HuH-7 (cell line): Measurements from ENCODE around the gene NAP1L4.
"Not testable (repeated sequence)": the region's sequence is repeated elsewhere in the genome, so short reads cannot be mapped to it uniquely, and the experiment has no call there.

Experiments
- DNase-seq: peaks from one replicate; pipeline ENCODE4 v3.0.0; 2011; ENCODE audit warnings: low spot score

Gene NAP1L4

DNA sequence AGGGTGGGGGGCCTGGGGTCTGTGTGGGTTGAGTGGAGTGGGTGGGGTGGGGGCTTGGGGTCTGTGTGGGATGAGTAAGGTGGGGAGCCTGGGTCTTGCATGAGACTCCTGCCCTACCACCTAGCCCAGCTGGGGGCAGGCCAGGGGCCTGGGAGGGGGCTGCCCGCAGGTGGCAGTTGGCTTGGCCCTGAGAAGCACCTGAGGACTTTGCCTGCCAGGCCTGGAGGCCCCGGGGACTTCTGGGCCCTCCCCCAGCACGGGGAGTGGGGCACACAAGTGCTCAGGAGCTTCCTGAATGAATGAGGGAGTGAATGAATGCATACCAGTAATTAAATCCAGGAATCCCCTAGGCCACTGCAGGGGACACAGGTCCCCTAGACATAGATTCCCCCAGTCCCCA lies 69.5 kb downstream of the NAP1L4 start:
- DNase-seq: no peak

DNA sequence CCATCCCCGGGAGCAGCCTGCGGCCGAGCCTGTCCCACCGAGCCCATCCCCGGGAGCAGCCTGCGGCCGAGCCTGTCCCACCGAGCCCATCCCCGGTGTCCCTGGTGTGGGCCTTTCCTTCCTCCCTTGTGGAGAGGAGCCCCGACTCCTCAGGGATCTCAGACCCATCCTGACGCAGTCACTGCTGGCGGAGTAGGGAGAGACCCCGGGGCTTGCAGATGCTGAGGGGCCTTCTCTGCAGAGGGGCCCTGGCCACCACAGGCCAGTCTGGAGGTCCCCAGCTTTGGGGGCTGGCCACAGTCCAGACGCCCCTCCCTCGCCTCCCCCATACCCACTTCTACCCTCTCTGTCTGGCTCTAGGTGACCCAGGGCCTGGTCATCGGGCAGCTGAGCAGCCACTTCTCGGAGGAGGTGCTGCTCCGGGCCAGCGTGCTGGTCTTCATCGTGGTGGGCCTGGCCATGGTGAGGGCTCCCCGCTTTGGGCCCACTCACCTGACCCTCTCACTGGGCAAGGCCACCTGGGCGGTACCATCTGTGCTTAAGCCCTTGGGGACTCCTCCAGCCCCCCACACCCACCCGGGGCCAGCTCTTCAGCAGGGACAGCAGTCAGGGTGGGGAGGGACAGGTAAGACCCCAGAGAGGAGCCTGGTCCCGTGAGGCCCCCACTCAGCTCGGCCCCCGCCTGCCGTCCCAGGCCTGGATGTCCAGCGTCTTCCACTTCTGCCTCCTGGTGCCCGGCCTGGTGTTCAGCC lies 70.2 kb downstream of the NAP1L4 start:
- no peak for DNase-seq

DNA sequence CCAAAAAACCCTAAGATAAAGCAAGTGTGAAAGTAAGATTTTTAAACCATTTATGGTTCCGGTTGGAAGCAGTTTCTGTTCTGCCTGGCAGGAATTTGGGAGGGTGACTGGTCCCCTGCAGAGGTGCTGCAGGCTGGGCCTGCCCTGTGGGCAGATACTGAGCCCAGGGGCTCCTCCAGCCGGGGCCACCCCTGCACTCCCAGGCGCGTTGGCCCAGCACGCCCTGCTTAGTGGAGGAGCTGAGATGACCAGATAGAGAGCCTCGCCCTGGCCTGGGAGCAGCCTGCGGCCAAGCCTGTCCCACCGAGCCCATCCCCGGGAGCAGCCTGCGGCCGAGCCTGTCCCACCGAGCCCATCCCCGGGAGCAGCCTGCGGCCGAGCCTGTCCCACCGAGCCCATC lies 70.9 kb downstream of the NAP1L4 start:
- DNase-seq: no peak

DNA sequence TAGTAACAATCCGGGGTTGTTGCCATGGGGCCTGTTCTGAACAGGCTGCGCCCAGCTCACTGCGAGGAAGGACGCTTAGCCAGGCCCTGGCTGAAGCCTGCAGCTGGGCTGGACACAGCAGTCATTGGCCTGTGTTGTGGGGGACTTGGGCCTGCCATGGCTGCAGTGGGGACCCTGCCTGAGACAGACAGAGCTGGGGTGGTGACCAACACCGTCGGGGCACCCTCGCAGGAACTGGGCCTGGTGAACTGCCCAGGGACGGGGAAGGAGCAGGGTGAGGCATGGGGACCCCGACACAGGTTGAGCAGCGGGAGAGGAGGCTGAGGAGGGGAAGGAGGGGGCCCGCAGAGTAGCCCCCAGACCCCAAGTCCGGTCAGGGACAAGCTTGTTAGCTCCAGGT lies 71.8 kb downstream of the NAP1L4 start:
- no peak for DNase-seq

DNA sequence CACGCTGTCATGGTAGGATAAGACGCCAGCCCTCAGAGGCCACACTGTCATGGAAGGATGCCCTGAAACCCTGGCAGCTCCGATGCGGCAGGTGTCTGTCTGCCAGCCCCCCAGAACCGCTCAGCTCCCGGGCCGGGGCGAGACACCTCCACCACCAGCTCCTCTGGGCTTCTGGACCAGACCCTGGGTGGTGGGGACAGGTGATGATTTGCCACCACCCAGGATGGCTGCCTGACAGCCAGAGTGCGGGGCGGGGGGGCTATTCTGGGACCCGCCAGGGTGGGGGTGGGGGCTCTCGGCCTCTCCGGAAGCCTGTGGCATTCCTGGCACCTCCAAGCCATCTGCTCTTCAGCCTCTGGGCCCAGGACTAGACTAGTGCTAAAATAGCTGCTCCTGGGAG lies 72.3 kb downstream of the NAP1L4 start:
- no peak for DNase-seq

DNA sequence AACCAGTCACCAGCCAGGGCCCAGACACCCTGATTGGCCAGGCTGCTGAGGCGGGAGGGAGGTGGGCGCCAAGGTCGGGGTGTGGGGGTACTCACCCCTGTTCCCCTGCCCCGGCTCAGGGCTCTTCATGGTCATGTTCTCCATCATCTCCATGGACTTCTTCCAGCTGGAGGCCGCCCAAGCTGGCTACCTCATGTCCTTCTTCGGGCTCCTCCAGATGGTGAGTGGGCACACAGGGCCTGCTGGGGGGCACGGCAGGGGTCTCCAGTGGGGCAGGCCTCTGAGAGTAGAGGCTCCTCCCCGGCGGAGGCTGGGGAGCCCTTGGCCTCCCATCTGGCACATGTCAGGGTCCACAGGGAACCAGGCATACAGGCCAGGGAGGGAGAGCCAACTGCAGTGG lies 72.9 kb downstream of the NAP1L4 start:
- no peak for DNase-seq

DNA sequence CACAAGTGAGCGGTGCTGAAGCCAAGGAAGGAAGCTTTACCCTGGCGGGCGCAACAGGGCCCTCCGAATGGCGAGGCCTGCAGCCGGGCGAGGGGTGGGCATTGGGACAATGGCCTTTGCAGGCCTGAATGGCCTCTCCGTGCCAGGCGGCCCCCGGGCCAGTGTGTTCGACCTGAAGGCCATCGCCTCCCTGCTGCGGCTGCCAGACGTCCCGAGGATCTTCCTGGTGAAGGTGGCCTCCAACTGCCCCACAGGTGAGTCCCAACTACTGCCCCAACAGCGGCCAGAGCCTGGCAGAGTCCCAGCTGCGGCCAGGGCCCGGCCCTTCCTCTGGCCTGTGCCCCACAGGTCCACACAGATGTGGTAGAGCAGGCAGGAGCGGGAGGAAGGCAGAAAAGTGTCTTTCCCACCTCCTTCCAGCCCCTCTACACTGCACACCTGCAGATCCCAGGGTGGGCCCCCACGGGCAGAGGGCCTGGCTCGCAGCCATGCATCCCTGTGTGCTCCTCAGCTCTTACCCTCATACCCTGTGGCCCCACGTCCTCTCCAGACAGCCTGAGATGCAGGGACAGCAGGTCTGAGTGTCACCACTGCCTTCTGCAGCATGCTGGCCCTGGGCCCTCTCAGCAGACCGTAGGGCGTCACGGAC lies 74.2 kb downstream of the NAP1L4 start:
- DNase-seq: no peak

DNA sequence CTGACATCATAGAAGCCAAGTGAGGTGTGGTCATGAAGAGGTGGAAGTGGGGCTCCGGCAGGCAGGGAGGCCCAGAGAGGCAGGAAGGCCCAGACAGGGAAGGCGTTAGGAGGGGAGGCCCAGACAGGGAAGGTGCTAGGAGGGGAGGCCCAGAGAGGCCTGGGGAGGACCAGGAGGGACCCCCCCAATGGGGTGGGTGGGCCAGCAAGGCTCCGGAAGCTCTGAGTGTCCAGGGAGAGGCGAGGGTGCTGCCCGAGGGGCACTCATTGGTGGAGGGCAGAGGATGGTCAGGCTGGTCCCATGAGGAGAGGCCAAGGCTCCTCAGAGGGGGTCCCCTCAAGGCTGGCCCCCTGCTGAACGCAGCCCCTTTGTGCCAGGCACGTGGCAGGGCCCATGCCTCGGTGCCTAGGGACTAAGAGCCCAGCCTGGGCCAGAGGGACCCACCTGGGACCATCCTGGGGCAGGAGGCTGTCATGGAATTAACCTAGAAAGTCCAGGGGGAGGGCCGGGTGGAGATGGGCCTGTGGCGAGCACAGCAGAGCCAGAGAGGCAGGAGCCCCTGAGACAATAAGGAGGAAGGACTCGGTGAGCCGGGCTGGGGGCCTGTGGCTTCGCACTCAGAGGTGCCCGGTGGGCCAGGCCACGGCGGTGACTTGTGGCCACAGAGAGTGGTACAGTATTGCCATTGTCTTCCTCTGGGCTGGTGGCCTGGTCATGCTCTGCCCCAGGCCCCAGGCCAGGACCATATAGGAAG lies 75.1 kb downstream of the NAP1L4 start:
- DNase-seq: no peak

DNA sequence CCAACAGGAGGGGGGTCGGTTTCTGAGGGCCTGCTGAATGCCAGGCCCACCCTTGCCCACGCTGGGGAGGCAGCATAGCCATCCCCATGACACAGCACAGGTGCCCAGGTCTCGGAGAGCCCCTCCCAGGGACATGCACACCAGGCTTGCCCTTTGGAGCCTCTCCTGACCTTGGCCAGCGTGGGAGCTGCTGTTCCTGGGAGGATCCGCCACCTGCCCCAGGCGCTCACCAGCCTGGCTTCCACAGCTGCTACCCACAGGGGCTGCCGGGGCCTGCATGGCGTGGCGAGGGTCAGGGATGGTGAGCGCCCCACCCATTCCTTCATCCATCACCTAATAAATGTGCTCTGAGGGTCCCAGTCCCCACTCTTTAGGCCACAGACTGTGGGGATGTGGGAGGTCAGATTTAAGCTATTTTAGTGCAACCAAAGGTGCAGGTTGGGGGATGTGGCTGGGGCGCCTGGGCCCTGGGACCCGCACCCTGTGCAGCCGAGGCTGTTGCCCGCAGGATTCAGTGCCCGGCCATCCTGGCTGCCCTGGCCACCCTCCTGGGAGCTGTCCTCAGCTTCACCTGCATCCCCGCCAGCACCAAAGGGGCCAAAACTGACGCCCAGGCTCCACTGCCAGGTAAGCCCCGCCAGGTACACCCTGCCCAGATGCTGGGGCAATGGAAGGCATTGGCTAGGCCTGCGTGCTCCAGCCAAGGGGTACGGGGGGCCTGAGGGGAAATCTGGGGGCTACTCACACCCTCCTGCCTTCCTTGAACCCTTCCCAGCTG lies 75.8 kb downstream of the NAP1L4 start:
- DNase-seq: no peak

DNA sequence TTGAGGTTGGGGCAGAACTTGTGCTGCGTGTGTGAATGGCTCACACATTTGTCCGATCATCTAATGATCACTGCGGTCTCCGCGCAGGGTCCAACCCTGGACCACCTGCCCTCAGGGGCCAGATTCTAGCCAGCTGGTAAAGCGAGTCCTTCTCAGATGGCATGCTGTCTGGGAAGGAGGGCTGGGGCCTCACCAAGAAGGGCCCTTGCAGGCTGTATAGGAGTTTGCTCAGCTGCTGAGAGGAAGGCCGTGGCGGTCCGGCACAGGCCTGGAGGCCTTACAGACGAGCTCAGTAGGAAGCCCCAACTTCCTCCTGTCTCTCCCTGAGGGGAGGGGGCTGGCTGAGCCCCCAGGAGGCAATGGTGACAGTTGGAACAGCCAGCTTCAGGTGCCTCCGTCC lies 76.7 kb downstream of the NAP1L4 start:
- DNase-seq: no peak

DNA sequence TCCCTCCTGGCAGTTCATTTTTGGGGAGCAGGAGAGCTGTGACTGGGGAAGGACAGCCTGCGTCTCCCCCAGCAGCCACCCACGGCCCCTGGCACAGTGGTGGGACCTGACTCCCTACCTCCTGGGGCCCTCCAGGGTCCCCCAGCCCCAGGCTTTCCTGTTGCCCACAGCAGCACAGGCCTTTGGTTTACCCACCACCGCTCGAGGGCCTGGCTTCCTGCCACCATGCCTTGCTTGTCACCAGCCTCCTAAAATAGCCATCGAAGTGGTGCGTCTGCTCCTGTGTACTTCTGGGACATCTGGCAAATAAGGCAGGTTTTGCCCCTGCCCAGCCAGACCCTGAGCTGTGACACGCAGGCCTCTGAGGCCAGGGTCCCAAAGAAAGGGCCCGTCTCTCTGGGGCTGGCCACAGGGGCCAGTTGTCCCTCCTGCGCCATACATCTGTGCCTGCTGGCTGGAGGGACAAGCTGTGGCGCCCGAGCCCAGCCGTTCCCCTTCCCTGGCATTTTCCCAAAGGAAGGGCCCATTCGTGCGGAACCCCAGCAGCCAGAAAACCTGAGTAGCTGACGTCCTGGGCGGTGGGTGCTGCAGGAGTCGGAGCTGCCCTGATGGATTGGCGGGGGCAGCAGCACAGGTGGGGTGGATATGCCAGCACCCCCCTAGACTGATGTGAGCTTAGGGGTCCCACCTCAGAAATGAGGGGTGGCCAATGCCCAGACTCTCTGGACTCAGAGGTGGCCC lies 77.5 kb downstream of the NAP1L4 start:
- DNase-seq: no peak

DNA sequence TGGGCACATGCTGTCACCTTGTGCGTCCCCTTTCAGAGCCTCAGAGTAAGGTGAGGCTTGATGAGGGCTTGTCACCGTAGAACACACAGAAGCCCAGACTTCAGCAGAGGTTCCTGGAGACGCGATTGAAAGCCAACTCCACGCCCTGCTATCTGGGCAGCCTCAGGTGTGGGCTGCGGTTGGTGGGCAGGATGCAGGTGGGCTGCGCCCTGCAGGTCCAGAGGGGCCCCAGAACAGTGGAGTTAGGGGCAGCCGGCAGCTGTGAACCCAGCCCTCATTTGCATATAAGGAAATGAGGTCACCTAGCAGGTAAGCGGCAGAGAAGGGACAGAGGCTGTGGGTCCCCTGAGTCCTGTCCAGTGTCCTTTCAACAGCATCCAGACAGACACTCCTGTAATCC lies 78.4 kb downstream of the NAP1L4 start:
- DNase-seq: no peak

DNA sequence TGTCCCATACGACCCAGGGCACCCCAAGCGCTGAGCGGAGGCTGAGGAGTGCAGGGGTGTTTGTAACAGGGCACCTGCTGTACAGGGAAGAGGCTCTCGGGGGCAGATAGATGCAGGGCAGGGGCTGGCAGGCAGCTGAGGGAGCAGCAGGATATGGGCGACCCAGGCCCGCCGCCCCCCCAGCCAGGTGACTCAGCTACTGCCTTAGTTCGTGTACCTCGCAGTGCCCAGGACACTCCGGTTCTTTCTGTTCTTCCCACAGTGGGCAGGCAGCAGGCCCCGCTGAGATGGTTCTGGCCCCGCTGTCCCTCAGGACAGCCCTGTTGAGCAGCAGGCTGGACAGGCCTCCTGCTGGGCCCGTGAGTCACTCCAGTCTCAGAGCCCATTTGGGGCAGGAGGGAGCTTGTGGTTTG lies 79.1 kb downstream of the NAP1L4 start:
- DNase-seq: no peak

DNA sequence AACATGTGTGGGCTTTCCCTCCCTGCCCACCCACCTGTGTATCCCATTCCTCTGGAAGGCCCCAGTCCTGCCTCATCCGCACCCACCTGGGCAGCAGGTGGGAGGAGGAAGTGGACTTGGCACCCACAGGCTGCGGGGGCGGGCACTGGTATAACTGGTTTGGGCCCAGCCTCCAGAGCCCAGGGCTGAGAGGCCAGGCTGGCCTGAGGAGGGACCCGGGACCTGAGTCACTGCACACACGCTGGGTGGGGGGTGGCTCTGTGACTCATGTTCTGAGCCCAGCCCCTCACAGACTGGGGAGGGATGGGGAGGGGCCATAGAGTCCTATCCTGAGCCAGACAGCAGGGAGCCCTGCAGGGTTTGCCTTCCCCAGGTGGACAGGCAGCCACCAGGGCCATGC lies 79.6 kb downstream of the NAP1L4 start:
- DNase-seq: no peak

DNA sequence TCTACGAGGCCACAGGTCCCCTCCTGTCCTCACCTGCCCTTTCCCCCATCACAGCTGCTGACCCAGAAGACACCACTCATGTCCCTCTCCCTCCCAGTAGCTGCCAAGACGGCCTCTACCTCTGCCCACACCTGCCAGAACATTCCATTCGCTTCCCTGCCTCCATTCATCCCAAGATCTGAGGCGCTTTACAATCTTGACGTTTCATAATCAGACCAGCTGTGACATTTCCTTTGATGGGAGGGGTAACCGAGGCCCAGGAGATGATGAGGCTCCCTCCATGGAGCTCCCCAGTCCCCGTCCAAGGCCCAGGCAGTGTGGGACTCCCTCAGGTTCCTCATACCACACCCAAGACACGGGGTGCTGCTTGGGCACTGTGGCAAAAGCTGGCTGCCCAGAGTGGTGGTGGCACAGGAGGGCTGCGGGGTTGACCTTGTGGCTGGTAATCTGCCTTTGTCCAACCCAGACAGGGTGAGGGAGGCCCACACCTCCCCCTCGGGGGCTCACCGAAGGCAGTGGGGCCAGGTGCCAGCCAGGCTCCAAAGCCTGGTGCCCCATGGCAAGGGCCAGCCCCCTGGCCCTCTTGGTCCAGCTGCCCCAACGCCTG lies 80.2 kb downstream of the NAP1L4 start:
- DNase-seq: no peak

DNA sequence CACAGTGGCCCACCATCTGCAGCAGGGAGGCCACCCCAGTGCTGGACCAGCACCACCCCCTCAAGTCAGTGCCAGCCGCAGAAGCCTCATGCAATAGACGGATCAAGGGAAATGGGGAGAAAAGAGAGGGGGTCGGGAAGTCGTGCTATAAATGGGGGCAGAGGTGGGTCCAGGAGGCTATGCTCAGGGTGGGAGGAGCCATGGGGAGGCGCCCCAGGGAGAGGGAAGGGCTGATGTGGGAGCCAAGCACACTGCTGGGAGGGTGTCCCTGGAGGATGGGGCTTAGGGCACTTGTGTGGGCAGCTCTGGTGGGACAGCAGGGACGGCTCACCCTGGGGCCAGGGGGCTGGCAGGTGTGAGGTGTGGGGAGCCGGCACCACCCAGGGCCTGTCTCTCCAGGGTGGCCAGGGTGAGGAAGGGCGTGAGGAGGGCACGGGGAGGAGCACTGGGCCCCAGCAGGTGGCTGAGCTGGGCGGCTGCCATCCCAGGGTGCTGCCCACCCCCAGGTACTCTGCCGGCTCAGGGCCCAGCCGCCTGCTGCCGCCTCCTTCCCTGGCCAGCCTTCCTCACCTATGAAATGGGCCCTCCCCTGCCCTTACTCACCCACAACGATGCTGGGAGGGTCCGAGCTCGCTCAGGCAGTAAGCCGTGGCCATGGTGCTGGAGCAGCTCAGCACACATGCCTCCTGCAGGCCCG lies 80.9 kb downstream of the NAP1L4 start:
- DNase-seq: no peak

DNA sequence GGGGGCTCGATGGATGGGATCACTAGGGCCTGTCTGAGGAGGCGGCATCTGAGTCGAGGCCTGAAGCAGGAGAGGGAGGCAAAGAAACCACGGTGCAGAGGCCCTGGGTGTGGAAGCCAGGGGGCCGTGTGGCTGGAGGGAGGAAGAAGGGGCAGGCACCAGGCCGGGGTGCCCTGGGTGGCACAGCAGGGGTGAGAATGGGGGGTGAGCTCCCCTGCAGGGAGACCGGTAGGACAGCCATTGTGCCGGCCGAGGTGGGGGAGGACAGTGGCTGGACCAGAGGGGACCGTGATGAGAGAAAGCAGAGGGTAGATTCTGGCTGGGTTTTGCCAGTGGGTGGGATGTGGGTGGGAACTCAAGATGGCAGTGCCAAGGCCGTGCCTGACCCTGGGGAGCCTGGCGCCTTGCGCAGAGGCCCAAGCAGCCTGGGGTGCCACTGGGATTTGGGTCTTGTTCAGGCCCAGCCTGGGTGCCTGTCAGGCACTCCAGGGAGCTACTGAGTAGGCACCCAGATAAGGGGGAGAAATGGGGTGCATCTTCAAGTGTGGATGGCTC lies 81.7 kb downstream of the NAP1L4 start:
- DNase-seq: no peak

DNA sequence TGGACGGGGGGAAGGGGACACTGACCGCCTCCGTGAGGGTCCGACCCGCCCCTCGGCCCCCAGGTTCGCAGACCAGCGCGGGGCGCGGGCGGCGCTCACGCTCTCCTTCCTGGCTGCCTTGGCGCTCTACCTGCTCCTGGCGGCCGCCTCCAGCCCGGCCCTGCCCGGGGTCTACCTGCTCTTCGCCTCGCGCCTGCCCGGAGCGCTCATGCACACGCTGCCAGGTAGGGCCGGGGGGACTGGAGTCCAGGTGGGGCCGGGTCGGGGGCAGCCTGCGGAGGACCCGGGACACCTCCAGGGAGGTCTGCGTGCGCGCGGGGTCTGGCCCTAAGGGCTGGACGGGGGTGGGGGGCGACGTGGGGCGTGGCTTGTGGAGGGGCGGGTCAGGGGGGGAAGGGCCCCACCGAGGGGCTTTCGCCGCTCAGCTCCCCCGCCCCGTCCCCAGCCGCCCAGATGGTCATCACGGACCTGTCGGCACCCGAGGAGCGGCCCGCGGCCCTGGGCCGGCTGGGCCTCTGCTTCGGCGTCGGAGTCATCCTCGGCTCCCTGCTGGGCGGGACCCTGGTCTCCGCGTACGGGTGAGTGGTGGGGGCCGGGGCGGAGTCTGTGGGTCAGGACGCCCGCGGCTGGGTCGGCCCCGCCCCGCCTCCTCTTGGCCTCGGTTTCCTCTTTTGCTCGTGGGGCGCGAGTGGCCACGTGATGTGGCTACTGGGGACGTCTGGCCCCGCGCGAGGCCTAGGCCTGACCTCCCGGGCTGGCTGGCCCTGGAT lies 82.8 kb downstream of the NAP1L4 start:
- no peak for DNase-seq

DNA sequence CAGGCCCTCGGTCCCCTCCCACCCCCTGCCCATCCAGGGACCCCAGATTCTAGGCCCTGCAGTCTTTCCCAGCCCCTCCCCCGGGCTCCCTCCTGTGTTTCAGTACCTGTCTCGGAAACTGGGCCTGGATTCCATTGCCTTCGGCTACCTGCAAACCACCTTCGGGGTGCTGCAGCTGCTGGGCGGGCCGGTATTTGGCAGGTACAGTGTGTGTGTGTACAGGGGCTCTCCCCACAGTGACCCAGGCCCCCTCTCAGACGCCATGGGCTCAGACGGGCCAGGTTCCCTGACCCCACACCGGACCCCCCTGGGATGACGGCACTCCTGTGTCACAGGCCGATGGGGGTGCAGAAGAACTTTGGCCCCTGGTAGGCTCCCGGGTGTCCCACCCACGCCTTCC lies 84.0 kb downstream of the NAP1L4 start:
- no peak for DNase-seq

DNA sequence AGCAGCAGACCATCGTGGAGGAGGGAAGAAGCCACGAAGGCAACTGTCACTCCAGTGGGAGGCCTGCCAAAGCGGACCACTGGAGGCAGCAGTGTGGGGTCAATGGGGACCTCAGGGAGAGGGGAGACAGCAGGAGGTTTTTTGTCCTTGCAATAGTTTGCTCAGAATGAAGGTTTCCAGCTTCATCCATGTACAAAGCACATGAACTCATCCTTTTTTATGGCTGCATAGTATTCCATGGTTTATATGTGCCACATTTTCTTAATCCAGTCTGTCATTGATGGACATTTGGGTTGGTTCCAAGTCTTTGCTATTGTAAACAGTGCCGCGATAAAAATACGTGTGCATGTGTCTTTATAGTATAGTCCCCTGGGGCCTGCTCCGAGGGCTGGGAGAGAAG lies 86.8 kb downstream of the NAP1L4 start:
- DNase-seq: not testable (repeated sequence)
